SKM-1 (cell line): ENCODE results near the gene ARSG.
A peak's percentile ranks its signal among the peaks of the same experiment; 100 is the strongest.
"Not testable (repeated sequence)": the region's sequence is repeated elsewhere in the genome, so short reads cannot be mapped to it uniquely, and the experiment has no call there.

Source experiments
- DNase-seq: peaks from one replicate; lab custom pipeline; 2025; ENCODE audit not compliant: unreplicated experiment; lab: John Stamatoyannopoulos, UW

The ARSG gene

GRCh38 chr17:68391561-68392268, 100.4 kb downstream of the ARSG start:
- no peak for DNase-seq

DNA sequence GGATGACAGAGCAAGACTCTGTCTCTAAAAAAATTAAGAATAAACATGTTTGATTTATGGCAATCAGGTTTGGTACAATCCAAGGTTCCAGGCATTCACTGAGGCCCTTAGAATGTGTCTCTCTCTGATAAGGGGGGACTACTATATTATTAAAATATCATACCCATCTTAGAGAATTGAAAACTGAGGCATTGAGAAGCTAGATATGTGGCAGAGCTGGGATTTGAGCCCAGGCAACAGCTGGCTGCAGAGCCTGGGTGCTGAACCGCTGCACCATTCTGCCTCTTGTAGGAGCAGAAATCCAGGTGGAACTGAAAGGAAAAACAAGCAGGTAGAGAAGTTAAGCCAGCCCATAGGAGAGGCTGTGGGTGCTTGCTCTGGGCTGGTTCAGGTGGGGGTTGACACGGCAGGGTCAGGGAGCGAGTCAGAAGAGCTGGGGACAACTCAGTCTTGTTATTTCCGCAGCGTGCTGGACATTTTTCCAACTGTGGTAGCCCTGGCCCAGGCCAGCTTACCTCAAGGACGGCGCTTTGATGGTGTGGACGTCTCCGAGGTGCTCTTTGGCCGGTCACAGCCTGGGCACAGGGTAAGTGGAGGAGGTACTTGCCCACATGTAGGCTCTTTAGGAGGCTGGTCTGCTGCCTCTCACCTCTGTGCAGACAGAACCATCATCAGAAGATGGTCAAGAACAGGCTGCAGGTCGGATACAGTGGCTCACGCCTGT, 103.5 kb downstream of the ARSG start:
- no peak for DNase-seq

- no peak for DNase-seq
These were observed 105.2 kb downstream of the ARSG start for GRCh38 chr17:68396226-68397107.

GRCh38 chr17:68397108-68397536, 105.8 kb downstream of the ARSG start:
- no peak for DNase-seq

GRCh38 chr17:68398691-68399637, 107.7 kb downstream of the ARSG start:
- peak; percentile 46 for DNase-seq

DNA sequence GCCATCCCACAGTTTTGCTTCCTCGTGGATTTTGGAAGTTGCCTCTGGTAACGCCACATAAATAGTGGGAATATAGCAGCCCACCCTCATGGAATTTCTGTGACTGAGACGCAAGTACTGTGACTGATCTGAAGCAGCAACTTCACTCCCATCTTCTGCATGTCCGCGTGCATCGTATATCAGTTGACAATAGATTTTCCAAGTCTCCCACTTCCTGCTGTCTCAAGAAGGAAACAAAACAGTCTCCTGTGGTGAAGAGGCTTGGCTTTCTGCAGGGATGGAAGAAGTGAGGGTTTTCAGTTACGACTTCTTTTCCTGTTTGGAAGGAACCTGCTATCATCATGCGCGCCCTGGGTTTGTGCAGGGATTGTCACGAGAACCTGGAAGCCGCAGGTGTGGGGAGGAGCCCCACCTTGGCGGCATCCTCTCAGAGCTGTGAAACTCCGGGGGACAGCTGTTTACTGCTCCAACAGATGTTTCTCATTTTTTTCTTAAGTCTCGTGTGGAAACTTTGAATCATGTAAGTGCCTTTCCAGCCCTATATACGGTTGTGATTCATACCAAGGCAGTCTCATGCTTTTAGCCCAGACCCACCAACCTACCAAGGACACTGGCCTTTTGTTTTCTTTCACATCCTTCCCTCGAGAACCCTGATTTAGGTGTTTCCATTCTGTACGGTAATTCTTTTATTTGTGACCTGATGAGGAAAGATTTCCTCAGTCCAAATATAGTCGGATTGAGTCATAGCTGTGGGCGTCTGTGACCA, 108.5 kb downstream of the ARSG start:
- no peak for DNase-seq

DNA sequence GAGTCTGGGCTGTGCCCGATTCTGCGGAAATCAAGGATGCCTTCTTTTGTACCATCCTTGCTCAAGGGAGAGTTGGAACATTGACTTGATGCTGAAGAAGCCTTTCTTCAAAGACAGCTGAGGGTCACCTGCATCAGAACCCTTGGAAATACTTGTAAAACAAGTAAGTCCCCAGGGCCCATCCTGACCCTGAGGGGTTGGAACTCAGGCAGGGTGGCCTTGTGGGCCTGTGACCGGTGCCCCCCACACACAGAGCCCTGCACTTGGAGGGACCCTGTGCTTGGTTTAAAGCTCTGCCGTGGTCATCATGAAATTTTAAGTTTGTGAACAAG, 109.1 kb downstream of the ARSG start:
- DNase-seq = no peak

- no peak for DNase-seq
These were observed 110.0 kb downstream of the ARSG start for GRCh38 chr17:68401288-68401687.

GRCh38 chr17:68403122-68403521, 111.8 kb downstream of the ARSG start:
- DNase-seq = no peak

DNA sequence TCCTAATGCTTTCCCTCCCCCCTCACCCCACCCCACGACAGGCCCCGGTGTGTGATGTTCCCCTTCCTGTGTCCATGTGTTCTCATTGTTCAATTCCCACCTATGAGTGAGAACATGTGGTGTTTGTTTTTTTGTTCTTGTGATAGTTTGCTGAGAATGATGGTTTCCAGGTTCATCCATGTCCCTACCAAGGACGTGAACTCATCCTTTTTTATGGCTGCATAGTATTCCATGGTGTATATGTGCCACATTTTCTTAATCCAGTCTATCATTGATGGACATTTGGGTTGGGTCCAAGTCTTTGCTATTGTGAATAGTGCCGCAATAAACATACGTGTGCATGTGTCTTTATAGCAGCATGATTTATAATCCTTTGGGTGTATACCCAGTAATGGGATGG, 112.5 kb downstream of the ARSG start:
- DNase-seq = not testable (repeated sequence)

DNA sequence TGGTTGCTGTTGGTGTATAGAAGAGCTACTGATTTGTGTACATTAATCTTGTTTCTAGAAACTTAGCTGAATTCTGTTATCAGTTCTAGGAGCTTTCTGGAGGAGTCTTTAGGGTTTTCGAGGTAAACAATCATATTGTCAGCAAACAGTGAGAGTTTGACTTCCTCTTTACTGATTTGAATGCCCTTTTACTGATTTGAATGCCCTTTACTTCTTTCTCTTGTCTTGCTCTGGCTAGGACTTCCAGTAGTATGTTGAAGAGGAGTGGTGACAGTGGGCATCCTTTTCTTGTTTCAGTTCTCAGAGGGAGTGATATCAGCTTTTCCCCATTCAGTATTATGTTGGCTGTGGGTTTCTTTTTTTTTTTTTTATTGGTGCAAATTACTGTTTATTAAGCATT, 116.4 kb downstream of the ARSG start:
- not testable (repeated sequence) for DNase-seq

- not testable (repeated sequence) for DNase-seq
These were observed 122.6 kb downstream of the ARSG start for GRCh38 chr17:68413597-68414560.

- not testable (repeated sequence) for DNase-seq
These were observed 123.6 kb downstream of the ARSG start for GRCh38 chr17:68414901-68415300.

DNA sequence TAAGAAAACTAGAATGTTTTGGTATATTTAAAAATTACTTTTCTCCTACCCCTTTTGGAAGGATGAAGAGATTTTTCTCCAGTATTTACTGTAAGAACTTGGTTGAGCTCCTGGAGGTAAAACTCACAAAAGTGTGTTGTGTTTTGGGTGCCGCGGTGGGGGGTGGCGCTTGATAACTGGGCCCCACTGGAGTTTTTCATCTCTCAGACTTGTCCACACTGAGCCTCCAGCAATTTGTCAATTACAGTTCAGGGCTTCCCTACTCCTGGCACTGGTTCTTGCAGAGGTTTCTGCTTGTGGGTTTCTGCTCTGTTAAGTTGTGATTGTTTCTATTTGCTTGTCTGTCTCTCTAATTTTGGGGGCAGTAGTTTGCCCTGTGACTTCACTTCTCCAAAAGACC, 126.0 kb downstream of the ARSG start:
- no peak for DNase-seq

GRCh38 chr17:68418876-68419275, 127.6 kb downstream of the ARSG start:
- DNase-seq = no peak

DNA sequence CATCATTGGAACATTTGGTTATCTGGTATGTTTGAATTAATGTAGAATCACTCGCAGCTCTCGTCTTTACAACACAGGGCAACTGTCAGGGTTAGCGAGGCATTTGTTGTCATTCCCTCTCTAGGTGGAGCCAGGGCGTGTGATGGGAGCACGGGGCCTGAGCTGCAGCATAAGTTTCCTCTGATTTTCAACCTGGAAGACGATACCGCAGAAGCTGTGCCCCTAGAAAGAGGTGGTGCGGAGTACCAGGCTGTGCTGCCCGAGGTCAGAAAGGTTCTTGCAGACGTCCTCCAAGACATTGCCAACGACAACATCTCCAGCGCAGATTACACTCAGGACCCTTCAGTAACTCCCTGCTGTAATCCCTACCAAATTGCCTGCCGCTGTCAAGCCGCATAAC, 128.8 kb downstream of the ARSG start:
- no peak for DNase-seq

DNA sequence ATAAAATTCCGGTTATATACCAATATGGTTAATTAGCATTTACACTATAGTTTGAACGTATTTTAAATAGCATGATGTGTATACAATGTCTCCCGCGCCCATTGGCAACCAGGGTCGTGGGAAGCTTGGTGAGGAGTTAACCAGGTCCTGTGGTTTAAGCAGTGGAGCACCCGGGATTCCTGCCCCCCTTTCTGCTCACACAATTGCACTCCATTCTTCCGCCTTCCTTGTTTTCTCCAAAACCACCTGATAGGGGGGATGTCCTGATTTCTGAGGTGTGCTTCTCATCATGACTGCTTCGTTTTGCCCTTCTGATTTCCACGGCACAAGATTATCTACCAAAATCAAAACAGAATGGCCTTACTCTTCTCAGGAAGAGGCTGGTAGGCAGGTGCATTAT, 130.2 kb downstream of the ARSG start:
- DNase-seq = no peak

- no peak for DNase-seq
These were observed 131.5 kb downstream of the ARSG start for GRCh38 chr17:68422821-68423220.

DNA sequence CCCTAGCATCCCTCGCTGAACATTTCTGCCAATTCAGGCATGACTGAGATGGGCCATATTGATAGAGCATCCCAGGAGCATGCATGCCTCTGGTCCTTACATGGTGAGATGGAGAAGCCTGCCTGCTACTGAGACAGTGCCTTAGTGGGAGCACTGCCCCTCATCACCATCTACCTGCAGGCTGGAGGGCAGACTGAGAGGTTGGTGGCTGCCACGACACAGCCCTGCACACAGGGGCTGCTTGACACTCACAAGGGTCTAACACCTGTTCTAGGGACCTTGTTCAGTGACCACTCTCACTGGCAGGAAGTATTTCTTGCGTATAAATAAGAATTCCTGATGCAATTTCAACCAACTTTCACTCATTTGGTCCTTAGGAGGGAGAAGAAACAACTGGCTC, 132.0 kb downstream of the ARSG start:
- no peak for DNase-seq
